GM23338 (cell line): ENCODE results near the gene UCN. TPM values are rescaled to one million over a fixed set of nuclear protein-coding genes. Genes with fewer than 3 reads are reported as not detected.
"Not testable (repeated sequence)": the region's sequence is repeated elsewhere in the genome, so short reads cannot be mapped to it uniquely, and the experiment has no call there.

Experiments
- ATAC-seq: fragments of 200-7000 bp; cut with Tn5 transposase; 3 replicates; pipeline ENCODE4 v1.9.1; 2020
- DNase-seq: peaks from one replicate; pipeline ENCODE4 v3.0.0-alpha.2; 2015; ENCODE audit warnings: low spot score
- H2AFZ ChIP-seq: fragments of 200-600 bp; sonication (generic); 2 replicates; pipeline ENCODE4 v1.8.0; 2016; ENCODE audit warnings: antibody characterized with exemption, mild to moderate bottlenecking, moderate library complexity
- H3F3A ChIP-seq: fragments of 200-600 bp; sonication (generic); replicated peaks from 2 replicates; pipeline ENCODE4 v1.8.0; 2017; ENCODE audit warnings: antibody characterized with exemption, mixed run types, low read depth
- H3K27ac ChIP-seq: fragments of 200-600 bp; sonication (generic); 2 replicates; pipeline ENCODE4 v1.6.1; 2016; ENCODE audit warnings: low read depth
- H3K27me3 ChIP-seq: fragments of 200-600 bp; sonication (generic); 2 replicates; pipeline ENCODE4 v1.8.0; 2016; ENCODE audit warnings: mild to moderate bottlenecking, mixed run types, moderate library complexity; ENCODE audit not compliant: insufficient read depth
- H3K36me3 ChIP-seq: fragments of 200-600 bp; sonication (generic); 2 replicates; pipeline ENCODE4 v1.8.0; 2016; ENCODE audit warnings: mild to moderate bottlenecking; ENCODE audit not compliant: insufficient read depth
- H3K4me1 ChIP-seq: fragments of 200-600 bp; sonication (generic); 2 replicates; pipeline ENCODE4 v1.8.0; 2016; ENCODE audit warnings: mild to moderate bottlenecking, moderate library complexity; ENCODE audit not compliant: insufficient read depth
- H3K4me2 ChIP-seq: fragments of 200-600 bp; sonication (generic); 2 replicates; pipeline ENCODE4 v1.7.1; 2017; ENCODE audit warnings: mixed run types
- H3K4me3 ChIP-seq: fragments of 200-600 bp; sonication (generic); 2 replicates; pipeline ENCODE4 v1.6.1; 2016; ENCODE audit warnings: mixed run types
- H3K79me2 ChIP-seq: fragments of 200-600 bp; sonication (generic); replicated peaks from 2 replicates; pipeline ENCODE4 v1.8.0; 2017; ENCODE audit warnings: mild to moderate bottlenecking; ENCODE audit not compliant: insufficient read depth
- H3K9me2 ChIP-seq: fragments of 200-600 bp; sonication (generic); 2 replicates; pipeline ENCODE4 v1.8.0; 2017; ENCODE audit not compliant: insufficient read depth
- H4K20me1 ChIP-seq: fragments of 200-600 bp; sonication (generic); replicated peaks from 2 replicates; pipeline ENCODE4 v1.8.0; 2017; ENCODE audit warnings: mild to moderate bottlenecking; ENCODE audit not compliant: insufficient read depth
- H3K27ac Mint-ChIP-seq: 2 replicates; pipeline ENCODE4 v1.8.0; 2020; ENCODE audit warnings: inconsistent platforms, mild to moderate bottlenecking, moderate library complexity, mixed read lengths
- H3K27me3 Mint-ChIP-seq: 3 replicates; pipeline ENCODE4 v1.8.0; 2022; ENCODE audit warnings: low read depth, mild to moderate bottlenecking, moderate library complexity, mixed read lengths, inconsistent platforms; ENCODE audit not compliant: insufficient read depth, poor library complexity
- H3K36me3 Mint-ChIP-seq: 3 replicates; pipeline ENCODE4 v1.8.0; 2021; ENCODE audit warnings: low read depth, mild to moderate bottlenecking, inconsistent platforms, moderate library complexity, mixed read lengths
- H3K4me1 Mint-ChIP-seq: 3 replicates; pipeline ENCODE4 v1.8.0; 2020; ENCODE audit warnings: mild to moderate bottlenecking, inconsistent platforms, mixed read lengths
- H3K4me3 Mint-ChIP-seq: 3 replicates; pipeline ENCODE4 v1.8.0; 2021; ENCODE audit warnings: moderate library complexity, mild to moderate bottlenecking, inconsistent platforms, mixed read lengths
- H3K9me3 Mint-ChIP-seq: 3 replicates; pipeline ENCODE4 v1.8.0; 2020; ENCODE audit warnings: moderate library complexity, mild to moderate bottlenecking, inconsistent platforms, mixed read lengths
- CREB1 ChIP-seq: fragments of 250-450 bp; sonication (Bioruptor Pico); IDR thresholded peaks from 2 replicates; pipeline ENCODE4 v1.5.0; 2020; ENCODE audit warnings: low read depth, mild to moderate bottlenecking, moderate library complexity
- EZH2phosphoT487 ChIP-seq: fragments of 200-600 bp; sonication (generic); IDR thresholded peaks from one replicate; pipeline ENCODE4 v1.8.1; 2018; ENCODE audit warnings: antibody characterized with exemption; ENCODE audit not compliant: unreplicated experiment
- NANOG ChIP-seq: IDR thresholded peaks from 2 replicates; pipeline ENCODE4 v1.6.1; 2016; ENCODE audit warnings: antibody characterized with exemption, borderline replicate concordance
- STAT1 ChIP-seq: IDR thresholded peaks from one replicate; pipeline ENCODE4 v1.6.1; 2016; ENCODE audit warnings: antibody characterized with exemption; ENCODE audit not compliant: unreplicated experiment
- ZNF114 ChIP-seq: fragments of 250-450 bp; sonication (Bioruptor Pico); IDR thresholded peaks from 2 replicates; pipeline ENCODE4 v1.5.0; 2020; ENCODE audit warnings: mild to moderate bottlenecking, moderate library complexity
- polyA plus RNA-seq: library from polyadenylated mRNA; unstranded; fragments of >200 nt; fragmentation: Nextera tagmentation; extraction: Ambion mirVana; gene quantifications from 2 replicates; pipeline ENCODE4 v1.2.1, GENCODE V29; 2016
- total RNA-seq: library from RNA; depleted of rRNA; stranded (reverse); fragments of >200 nt; shearing (Covaris generic); gene quantifications from 2 replicates; pipeline ENCODE4 v1.2.3, GENCODE V29; 2014
- TF ChIP-seq, protein P1 (sequence below): IDR thresholded peaks from one replicate; pipeline ENCODE4 v1.6.1; 2018; ENCODE audit warnings: antibody characterized with exemption; ENCODE audit not compliant: unreplicated experiment

Gene UCN
- total and polyA plus RNA-seq, 2 experiments from 2014 or later: 0.59 to 0.99 TPM

DNA sequence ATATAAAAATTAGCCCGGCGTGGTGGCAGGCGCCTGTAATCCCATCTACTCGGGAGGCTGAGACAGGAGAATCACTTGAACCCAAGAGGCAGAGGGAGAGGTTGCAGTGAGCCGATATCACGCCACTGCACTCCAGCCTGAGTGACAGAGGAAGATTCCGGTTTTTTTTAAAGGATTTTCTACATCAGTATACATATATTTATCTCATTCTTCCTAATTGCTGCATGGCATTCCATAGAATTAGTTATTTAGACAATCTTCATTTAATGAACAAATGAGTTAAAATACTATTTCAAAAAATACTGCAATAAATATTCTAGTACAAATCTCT is 46.3 kb upstream of the UCN start (continued):
- TF ChIP-seq, protein P1, sequence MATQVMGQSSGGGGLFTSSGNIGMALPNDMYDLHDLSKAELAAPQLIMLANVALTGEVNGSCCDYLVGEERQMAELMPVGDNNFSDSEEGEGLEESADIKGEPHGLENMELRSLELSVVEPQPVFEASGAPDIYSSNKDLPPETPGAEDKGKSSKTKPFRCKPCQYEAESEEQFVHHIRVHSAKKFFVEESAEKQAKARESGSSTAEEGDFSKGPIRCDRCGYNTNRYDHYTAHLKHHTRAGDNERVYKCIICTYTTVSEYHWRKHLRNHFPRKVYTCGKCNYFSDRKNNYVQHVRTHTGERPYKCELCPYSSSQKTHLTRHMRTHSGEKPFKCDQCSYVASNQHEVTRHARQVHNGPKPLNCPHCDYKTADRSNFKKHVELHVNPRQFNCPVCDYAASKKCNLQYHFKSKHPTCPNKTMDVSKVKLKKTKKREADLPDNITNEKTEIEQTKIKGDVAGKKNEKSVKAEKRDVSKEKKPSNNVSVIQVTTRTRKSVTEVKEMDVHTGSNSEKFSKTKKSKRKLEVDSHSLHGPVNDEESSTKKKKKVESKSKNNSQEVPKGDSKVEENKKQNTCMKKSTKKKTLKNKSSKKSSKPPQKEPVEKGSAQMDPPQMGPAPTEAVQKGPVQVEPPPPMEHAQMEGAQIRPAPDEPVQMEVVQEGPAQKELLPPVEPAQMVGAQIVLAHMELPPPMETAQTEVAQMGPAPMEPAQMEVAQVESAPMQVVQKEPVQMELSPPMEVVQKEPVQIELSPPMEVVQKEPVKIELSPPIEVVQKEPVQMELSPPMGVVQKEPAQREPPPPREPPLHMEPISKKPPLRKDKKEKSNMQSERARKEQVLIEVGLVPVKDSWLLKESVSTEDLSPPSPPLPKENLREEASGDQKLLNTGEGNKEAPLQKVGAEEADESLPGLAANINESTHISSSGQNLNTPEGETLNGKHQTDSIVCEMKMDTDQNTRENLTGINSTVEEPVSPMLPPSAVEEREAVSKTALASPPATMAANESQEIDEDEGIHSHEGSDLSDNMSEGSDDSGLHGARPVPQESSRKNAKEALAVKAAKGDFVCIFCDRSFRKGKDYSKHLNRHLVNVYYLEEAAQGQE: no peak

DNA sequence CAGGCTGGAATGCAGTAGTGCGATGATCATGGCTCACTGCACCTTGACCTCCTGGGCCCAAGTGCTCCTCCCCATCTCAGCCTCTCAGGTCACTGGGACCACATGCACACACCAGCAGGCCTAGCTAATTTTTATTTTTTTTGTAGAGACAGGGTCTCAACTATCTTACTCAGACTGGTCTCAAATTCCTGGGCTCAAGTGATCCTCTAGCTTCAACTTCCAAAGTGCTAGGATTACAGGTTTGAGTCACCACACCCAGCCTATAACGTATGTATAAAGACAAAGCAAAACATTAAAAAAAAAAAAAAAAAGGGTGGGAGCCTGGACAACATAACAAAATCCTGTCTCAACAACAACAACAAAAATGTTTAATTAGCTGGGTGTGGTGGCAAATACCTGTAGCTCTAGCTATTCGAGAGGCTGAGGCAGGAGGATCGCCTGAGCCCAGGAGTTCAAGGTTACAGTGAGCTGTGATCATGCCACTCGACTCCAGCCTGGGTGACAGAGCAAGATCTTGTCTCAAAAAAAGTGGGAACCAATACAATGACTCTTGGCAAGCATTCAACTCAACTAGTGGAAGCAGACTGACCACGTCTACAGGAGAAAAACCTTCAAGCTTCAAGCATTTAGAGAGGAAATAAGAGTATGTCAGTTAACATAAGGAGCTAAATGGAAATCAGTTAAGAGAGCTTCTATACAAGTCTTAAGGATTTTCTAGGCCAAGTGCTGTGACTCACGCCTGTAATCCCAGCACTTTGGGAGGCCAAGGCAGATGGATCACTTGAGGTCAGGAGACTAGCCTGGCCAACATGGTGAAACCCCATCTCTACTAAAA is 45.7 kb upstream of the UCN start:
- peaks cover 12% of the 10 kb centered on the region for H3K9me3 Mint-ChIP-seq
- DNase-seq (no peak), ATAC-seq (no peak)
- H3K36me3 Mint-ChIP-seq: peaks cover 31% of the 10 kb centered on the region
- H3K4me3 Mint-ChIP-seq: peak overlapping the region; percentile 96
- Histone ChIP-seq H3F3A (peaks cover 12% of the 10 kb centered on the region), H3K9me2 (peaks cover 3% of the 10 kb centered on the region), H3K27me3 (no peaks in the 10 kb centered on the region), H3K4me1 (peaks cover 49% of the 10 kb centered on the region), H3K27ac (peak overlapping the region; percentile 85), H3K4me3 (peak overlapping the region; percentile 71; the same call in 1 of the 2 replicates), H3K36me3 (peaks cover 7% of the 10 kb centered on the region; the same call in 1 of the 2 replicates), H2AFZ (no peak overlapping the region), H4K20me1 (peaks cover 30% of the 10 kb centered on the region), H3K4me2 (peak overlapping the region; percentile 85), H3K79me2 (peaks cover 85% of the 10 kb centered on the region)
- TF ChIP-seq ZNF114 (CRISPR knock-in tag) (no peak), STAT1 (no peak), NANOG (no peak), CREB1 (CRISPR knock-in tag) (no peak), EZH2phosphoT487 (no peak)
- TF ChIP-seq, protein P1: no peak
- H3K4me1 Mint-ChIP-seq: peaks cover 37% of the 10 kb centered on the region
- H3K27ac Mint-ChIP-seq: peak overlapping the region; percentile 90
- peaks cover 11% of the 10 kb centered on the region for H3K27me3 Mint-ChIP-seq

DNA sequence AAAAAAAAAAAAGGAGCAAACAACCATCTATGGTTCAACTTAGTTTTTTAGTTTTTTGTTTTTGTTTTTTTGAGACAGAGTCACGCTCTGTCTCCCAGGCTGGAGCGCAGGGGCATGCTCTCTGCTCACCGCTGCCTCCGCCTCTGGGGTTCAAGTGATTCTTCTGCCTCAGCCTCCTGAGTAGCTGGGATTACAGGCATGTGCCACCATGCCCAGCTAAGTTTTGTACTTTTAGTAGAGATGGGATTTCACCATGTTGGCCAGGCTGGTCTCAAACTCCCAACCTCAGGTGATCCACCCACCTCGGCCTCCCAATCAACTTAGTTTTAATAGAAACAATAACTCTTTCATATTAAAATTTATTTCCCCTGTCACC is 45.1 kb upstream of the UCN start:
- H3K27me3 ChIP-seq, H2AFZ ChIP-seq, H3K9me2 ChIP-seq, DNase-seq, H3K36me3 ChIP-seq, H3K9me3 Mint-ChIP-seq, ATAC-seq: not testable (repeated sequence)
- H3K27me3 Mint-ChIP-seq: peaks cover 11% of the 10 kb centered on the region
- H3K36me3 Mint-ChIP-seq: peaks cover 27% of the 10 kb centered on the region
- H3K27ac ChIP-seq: peak overlapping the region; percentile 85
- H3K4me1 ChIP-seq: peaks cover 49% of the 10 kb centered on the region
- peaks cover 89% of the 10 kb centered on the region for H3K79me2 ChIP-seq
- H3F3A ChIP-seq: peaks cover 12% of the 10 kb centered on the region
- H3K4me1 Mint-ChIP-seq: peaks cover 34% of the 10 kb centered on the region
- H4K20me1 ChIP-seq: peaks cover 30% of the 10 kb centered on the region
- peak overlapping the region; percentile 57 for H3K4me3 Mint-ChIP-seq
- H3K4me3 ChIP-seq: peak overlapping the region; percentile 71; the same call in 1 of the 2 replicates
- peak overlapping the region; percentile 85 for H3K4me2 ChIP-seq
- H3K27ac Mint-ChIP-seq: peak overlapping the region; percentile 90
